OCI-M1 (cell line): ENCODE data around the gene SIT1.
A peak's percentile ranks its signal among the peaks of the same experiment; 100 is the strongest.
"Not testable (repeated sequence)": the region's sequence is repeated elsewhere in the genome, so short reads cannot be mapped to it uniquely, and the experiment has no call there.

Source experiments
- DNase-seq: peaks from one replicate; lab custom pipeline; 2025; lab: John Stamatoyannopoulos, UW

SIT1 gene

GRCh38 chr9:35637427-35637955 lies 13.2 kb downstream of the SIT1 start:
- not testable (repeated sequence) for DNase-seq

- not testable (repeated sequence) for DNase-seq
Observed at GRCh38 chr9:35636877-35637246, 13.9 kb downstream of the SIT1 start.

GRCh38 chr9:35636135-35636876 lies 14.4 kb downstream of the SIT1 start:
- DNase-seq, result no peak

- DNase-seq, result no peak
Observed at GRCh38 chr9:35635730-35636129, 15.0 kb downstream of the SIT1 start.

- no peak for DNase-seq
Observed at GRCh38 chr9:35629597-35629996, 21.1 kb downstream of the SIT1 start.

- no peak for DNase-seq
Observed at GRCh38 chr9:35628389-35628991, 22.2 kb downstream of the SIT1 start.

GRCh38 chr9:35627575-35627974 lies 23.2 kb downstream of the SIT1 start:
- DNase-seq, result no peak

GRCh38 chr9:35619800-35620158 lies 31.0 kb downstream of the SIT1 start:
- no peak for DNase-seq

GRCh38 chr9:35618854-35619799 lies 31.6 kb downstream of the SIT1 start:
- DNase-seq, result no peak

GRCh38 chr9:35618325-35618727 lies 32.4 kb downstream of the SIT1 start, which contains the start of gene CD72:
Gene CD72, minus strand, starts transcription at chr9:35618413. Its CDS starts 110 bp downstream, at chr9:35618303.
- DNase-seq, result peak; percentile 26

GRCh38 chr9:35617548-35617947 lies 33.2 kb downstream of the SIT1 start:
- no peak for DNase-seq

GRCh38 chr9:35616681-35617459 lies 33.9 kb downstream of the SIT1 start:
- DNase-seq, result no peak

GRCh38 chr9:35615981-35616680 lies 34.6 kb downstream of the SIT1 start:
- no peak for DNase-seq

GRCh38 chr9:35612843-35613242 lies 37.9 kb downstream of the SIT1 start:
- DNase-seq, result no peak

- DNase-seq, result not testable (repeated sequence)
Observed at GRCh38 chr9:35612066-35612465, 38.7 kb downstream of the SIT1 start.

- DNase-seq, result peak; percentile 41
Observed at GRCh38 chr9:35611230-35611797, 39.4 kb downstream of the SIT1 start.

- no peak for DNase-seq
Observed at GRCh38 chr9:35609820-35610163, 40.9 kb downstream of the SIT1 start.

GRCh38 chr9:35609001-35609819 lies 41.5 kb downstream of the SIT1 start:
- no peak for DNase-seq

GRCh38 chr9:35608221-35608620 lies 42.5 kb downstream of the SIT1 start:
- no peak for DNase-seq

GRCh38 chr9:35606726-35607125 lies 44.0 kb downstream of the SIT1 start:
- no peak for DNase-seq
